Activated CD4-positive, alpha-beta memory T cell treated with anti-CD3 and anti-CD28 coated beads, Interleukin-2, amount 10 ng/mL, durations not matched to agents 7 days and 5 days (primary cell): ENCODE measurements around the gene MYL10. TPM values are rescaled to one million over a fixed set of nuclear protein-coding genes. Genes with fewer than 3 reads are reported as not detected.

Experiments
- CTCF ChIA-PET: fragments of 350-600 bp; sonication (Branson Sonifier 250); formaldehyde crosslinking; loops from one replicate; lab custom pipeline; 2021; ENCODE audit warnings: antibody characterized with exemption, inconsistent platforms; lab: Charles Lee
- POLR2A ChIA-PET: fragments of 350-600 bp; sonication (Branson Sonifier 250); formaldehyde crosslinking; loops from one replicate; lab custom pipeline; 2021; ENCODE audit warnings: antibody characterized with exemption; lab: Charles Lee
- DNase-seq: peaks from one replicate; pipeline ENCODE4 v3.0.0-alpha.2; 2020
- H3K27ac Mint-ChIP-seq: one replicate; pipeline ENCODE4 v1.8.0; 2021; ENCODE audit warnings: mild to moderate bottlenecking, mixed read lengths
- H3K27me3 Mint-ChIP-seq: one replicate; pipeline ENCODE4 v1.8.0; 2021; ENCODE audit warnings: mixed read lengths
- H3K36me3 Mint-ChIP-seq: one replicate; pipeline ENCODE4 v1.8.0; 2021; ENCODE audit warnings: low read depth, mixed read lengths
- H3K4me1 Mint-ChIP-seq: one replicate; pipeline ENCODE4 v1.8.0; 2021; ENCODE audit warnings: mixed read lengths
- H3K4me3 Mint-ChIP-seq: one replicate; pipeline ENCODE4 v1.8.0; 2021; ENCODE audit warnings: mild to moderate bottlenecking, mixed read lengths
- H3K9me3 Mint-ChIP-seq: one replicate; pipeline ENCODE4 v1.8.0; 2021; ENCODE audit warnings: mixed read lengths
- total RNA-seq, 2 experiments: library from RNA; stranded (reverse); gene quantifications; one replicate each; pipeline ENCODE4 v1.2.3, GENCODE V29; 2021

The MYL10 gene
- total RNA-seq, 2 experiments from 2014 or later: not detected

DNA sequence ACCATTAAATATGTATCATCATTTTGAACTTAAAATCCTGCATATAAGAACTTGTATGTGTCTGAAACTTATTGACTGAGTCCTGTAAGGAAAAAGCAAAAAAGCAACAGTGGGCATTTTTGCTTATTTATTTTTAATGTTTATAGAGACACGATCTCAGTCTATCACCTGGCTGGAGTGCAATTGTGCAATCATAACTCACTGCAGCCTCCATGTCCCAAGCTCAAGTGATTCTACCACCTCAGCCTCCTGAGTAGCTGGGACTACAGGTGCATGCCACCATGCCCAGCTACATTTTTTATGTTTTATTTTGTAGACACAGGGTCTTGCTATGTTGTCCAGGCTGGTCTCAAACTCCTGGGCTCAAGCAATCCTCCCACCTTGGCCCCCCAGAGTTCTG is 32.2 kb downstream of the MYL10 start:
- H3K27ac Mint-ChIP-seq: no peak overlapping the region
- H3K36me3 Mint-ChIP-seq: no peaks in the 10 kb centered on the region
- no peaks in the 10 kb centered on the region for H3K9me3 Mint-ChIP-seq
- ChIA-PET CTCF (no interaction called here), POLR2A (no interaction called here)
- DNase-seq: no peak
- no peaks in the 10 kb centered on the region for H3K27me3 Mint-ChIP-seq
- no peak overlapping the region for H3K4me3 Mint-ChIP-seq
- H3K4me1 Mint-ChIP-seq: no peaks in the 10 kb centered on the region

- H3K36me3 Mint-ChIP-seq: no peaks in the 10 kb centered on the region
- H3K27ac Mint-ChIP-seq: no peak overlapping the region
These were observed 33.1 kb downstream of the MYL10 start for GRCh38 chr7:101595766-101596537.

GRCh38 chr7:101595246-101595645 is 33.9 kb downstream of the MYL10 start:
- H3K4me3 Mint-ChIP-seq: no peak overlapping the region
- H3K27me3 Mint-ChIP-seq: no peaks in the 10 kb centered on the region

More at GRCh38 chr7:101595766-101596537, 33.1 kb downstream of the MYL10 start:
- no peaks in the 10 kb centered on the region for H3K9me3 Mint-ChIP-seq
- no peak for DNase-seq
- no peaks in the 10 kb centered on the region for H3K27me3 Mint-ChIP-seq
- POLR2A ChIA-PET: no interaction called here
- H3K4me1 Mint-ChIP-seq: no peaks in the 10 kb centered on the region
- CTCF ChIA-PET: no interaction called here
- H3K4me3 Mint-ChIP-seq: no peak overlapping the region

DNA sequence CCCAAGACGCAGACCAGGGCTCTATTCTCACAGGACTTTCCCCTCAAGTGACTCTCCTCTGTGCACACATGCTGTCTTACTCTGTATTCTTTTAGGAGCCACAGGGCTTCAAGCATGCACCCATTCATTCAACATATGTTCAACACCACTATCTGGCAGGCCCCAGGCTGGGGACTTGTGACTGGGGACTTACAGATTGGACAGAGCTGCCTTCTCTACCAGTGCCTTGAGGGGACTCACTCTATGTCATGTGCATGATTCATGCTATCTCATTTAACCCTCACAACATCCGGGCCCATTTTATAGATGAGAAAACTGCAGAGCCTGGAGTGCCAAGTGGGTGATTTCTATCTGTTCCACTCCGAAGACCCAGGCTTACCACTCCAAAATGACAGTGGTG is 34.3 kb downstream of the MYL10 start:
- POLR2A ChIA-PET: no interaction called here
- Mint-ChIP-seq H3K36me3 (no peaks in the 10 kb centered on the region), H3K4me3 (no peak overlapping the region), H3K27ac (no peak overlapping the region), H3K4me1 (no peaks in the 10 kb centered on the region), H3K27me3 (no peaks in the 10 kb centered on the region), H3K9me3 (no peaks in the 10 kb centered on the region)
- no peak for DNase-seq
- CTCF ChIA-PET: no interaction called here

More at GRCh38 chr7:101595246-101595645, 33.9 kb downstream of the MYL10 start:
- no peaks in the 10 kb centered on the region for H3K36me3 Mint-ChIP-seq
- no peaks in the 10 kb centered on the region for H3K9me3 Mint-ChIP-seq
- POLR2A ChIA-PET: no interaction called here
- DNase-seq: no peak
- CTCF ChIA-PET: no interaction called here
- H3K27ac Mint-ChIP-seq: no peak overlapping the region
- no peaks in the 10 kb centered on the region for H3K4me1 Mint-ChIP-seq

DNA sequence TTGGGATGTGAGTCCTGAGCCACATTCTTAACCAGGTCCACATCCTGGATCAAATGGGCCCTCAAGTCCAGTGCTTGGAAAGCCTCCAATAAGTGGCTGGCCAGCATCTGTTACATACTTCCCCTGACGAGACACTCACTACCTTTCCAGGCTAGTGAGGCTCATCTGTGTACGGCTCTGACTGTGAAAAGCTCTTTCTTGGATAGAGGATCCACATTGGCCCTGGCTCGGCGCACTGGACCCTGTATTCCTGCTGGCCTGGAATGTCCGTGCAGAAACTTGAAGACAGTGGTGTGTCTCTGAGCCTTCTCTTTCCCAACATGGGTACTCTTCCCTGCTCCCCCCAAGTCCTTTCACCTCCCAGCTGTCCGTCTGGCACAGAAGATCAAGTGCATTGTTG is 35.5 kb downstream of the MYL10 start:
- POLR2A ChIA-PET: no interaction called here
- no peak for DNase-seq
- Mint-ChIP-seq H3K27ac (no peak overlapping the region), H3K4me3 (no peak overlapping the region), H3K4me1 (no peaks in the 10 kb centered on the region), H3K36me3 (no peaks in the 10 kb centered on the region), H3K9me3 (no peaks in the 10 kb centered on the region), H3K27me3 (no peaks in the 10 kb centered on the region)
- CTCF ChIA-PET: no interaction called here

GRCh38 chr7:101591504-101591903 is 37.6 kb downstream of the MYL10 start:
- CTCF ChIA-PET: interaction anchor here (1.2 kb wide), 1 partner anchor 11 kb away, joined by 4 read pairs; no protein-coding TSS in a partner anchor
- POLR2A ChIA-PET: no interaction called here
- no peak overlapping the region for H3K27ac Mint-ChIP-seq
- H3K36me3 Mint-ChIP-seq: no peaks in the 10 kb centered on the region
- no peaks in the 10 kb centered on the region for H3K9me3 Mint-ChIP-seq
- H3K4me3 Mint-ChIP-seq: no peak overlapping the region
- no peaks in the 10 kb centered on the region for H3K27me3 Mint-ChIP-seq
- no peaks in the 10 kb centered on the region for H3K4me1 Mint-ChIP-seq
- no peak for DNase-seq

- Mint-ChIP-seq H3K36me3 (no peaks in the 10 kb centered on the region), H3K4me3 (no peak overlapping the region), H3K27me3 (no peaks in the 10 kb centered on the region), H3K9me3 (no peaks in the 10 kb centered on the region), H3K4me1 (no peaks in the 10 kb centered on the region), H3K27ac (no peak overlapping the region)
- ChIA-PET CTCF (interaction anchor here (1.2 kb wide), 1 partner anchor 12 kb away, joined by 4 read pairs; no protein-coding TSS in a partner anchor), POLR2A (no interaction called here)
- DNase-seq: no peak
These were observed 38.2 kb downstream of the MYL10 start for GRCh38 chr7:101590663-101591435.

DNA sequence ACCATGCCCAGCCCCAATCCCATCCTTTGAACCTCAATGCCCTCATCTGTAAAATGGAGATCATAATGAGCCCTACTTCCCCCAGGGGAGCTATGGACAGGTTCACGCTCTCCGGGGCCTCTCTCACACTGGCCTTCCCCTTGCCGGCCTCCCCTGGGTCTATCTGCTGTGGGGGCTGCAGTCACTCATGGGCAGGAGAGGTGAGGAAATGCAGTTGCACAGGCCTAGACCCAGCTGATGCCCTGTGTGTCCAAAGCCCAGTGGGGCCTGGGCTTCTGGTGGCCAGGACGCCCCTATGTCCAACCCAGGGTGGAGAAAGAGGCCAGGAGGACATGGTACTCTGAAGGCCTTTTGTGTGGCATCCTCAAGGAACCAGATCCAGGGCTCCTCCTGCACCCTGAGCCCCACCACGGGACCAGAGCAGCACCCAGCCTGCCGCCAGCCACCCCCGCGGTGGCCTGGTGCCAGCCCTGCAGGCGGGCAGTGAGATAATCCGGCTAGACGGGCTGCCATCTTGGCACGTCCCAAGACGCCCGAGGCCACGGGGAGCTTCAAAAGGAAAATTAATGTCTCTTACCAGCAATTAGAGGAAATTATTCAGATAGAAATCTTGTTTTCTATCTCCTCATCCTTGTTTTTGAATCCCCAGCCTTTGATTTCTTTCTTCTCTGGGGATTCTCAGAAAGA is 39.0 kb downstream of the MYL10 start:
- Mint-ChIP-seq H3K4me1 (no peaks in the 10 kb centered on the region), H3K36me3 (no peaks in the 10 kb centered on the region)
- POLR2A ChIA-PET: no interaction called here

DNA sequence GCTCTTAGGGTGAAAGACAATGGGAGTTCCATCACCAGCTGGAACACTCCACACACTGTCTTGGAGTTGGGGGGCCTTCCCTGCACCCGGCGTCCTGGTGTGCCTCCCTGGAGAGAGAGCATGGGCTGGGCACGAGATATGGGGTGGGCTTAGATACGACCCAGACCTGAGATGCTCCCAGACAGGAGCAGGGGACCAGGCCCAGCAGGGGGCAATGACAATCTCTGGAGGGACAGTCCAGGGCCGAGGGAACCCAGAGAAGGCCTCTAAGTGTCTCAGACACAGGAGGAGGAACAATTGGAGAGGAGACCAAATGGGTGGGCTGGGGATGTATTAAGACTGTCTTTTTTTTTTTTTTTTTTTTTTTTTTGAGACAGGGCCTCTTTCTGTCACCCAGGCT is 40.0 kb downstream of the MYL10 start:
- H3K4me3 Mint-ChIP-seq: no peak overlapping the region
- no peaks in the 10 kb centered on the region for H3K9me3 Mint-ChIP-seq
- no peaks in the 10 kb centered on the region for H3K4me1 Mint-ChIP-seq
- DNase-seq: no peak
- POLR2A ChIA-PET: no interaction called here
- CTCF ChIA-PET: no interaction called here
- H3K27ac Mint-ChIP-seq: no peak overlapping the region
- H3K27me3 Mint-ChIP-seq: no peaks in the 10 kb centered on the region
- H3K36me3 Mint-ChIP-seq: no peaks in the 10 kb centered on the region

More for the DNA sequence above, 39.0 kb downstream of the MYL10 start:
- no peak for DNase-seq
- Mint-ChIP-seq H3K9me3 (no peaks in the 10 kb centered on the region), H3K4me3 (no peak overlapping the region), H3K27me3 (no peaks in the 10 kb centered on the region), H3K27ac (no peak overlapping the region)
- CTCF ChIA-PET: interaction anchor here (1.2 kb wide), 1 partner anchor 13 kb away, joined by 4 read pairs; no protein-coding TSS in a partner anchor

GRCh38 chr7:101588131-101588935 is 40.8 kb downstream of the MYL10 start:
- Mint-ChIP-seq H3K9me3 (no peaks in the 10 kb centered on the region), H3K4me3 (no peak overlapping the region), H3K36me3 (no peaks in the 10 kb centered on the region), H3K4me1 (no peaks in the 10 kb centered on the region), H3K27me3 (no peaks in the 10 kb centered on the region), H3K27ac (no peak overlapping the region)
- POLR2A ChIA-PET: no interaction called here
- CTCF ChIA-PET: no interaction called here
- DNase-seq: no peak

DNA sequence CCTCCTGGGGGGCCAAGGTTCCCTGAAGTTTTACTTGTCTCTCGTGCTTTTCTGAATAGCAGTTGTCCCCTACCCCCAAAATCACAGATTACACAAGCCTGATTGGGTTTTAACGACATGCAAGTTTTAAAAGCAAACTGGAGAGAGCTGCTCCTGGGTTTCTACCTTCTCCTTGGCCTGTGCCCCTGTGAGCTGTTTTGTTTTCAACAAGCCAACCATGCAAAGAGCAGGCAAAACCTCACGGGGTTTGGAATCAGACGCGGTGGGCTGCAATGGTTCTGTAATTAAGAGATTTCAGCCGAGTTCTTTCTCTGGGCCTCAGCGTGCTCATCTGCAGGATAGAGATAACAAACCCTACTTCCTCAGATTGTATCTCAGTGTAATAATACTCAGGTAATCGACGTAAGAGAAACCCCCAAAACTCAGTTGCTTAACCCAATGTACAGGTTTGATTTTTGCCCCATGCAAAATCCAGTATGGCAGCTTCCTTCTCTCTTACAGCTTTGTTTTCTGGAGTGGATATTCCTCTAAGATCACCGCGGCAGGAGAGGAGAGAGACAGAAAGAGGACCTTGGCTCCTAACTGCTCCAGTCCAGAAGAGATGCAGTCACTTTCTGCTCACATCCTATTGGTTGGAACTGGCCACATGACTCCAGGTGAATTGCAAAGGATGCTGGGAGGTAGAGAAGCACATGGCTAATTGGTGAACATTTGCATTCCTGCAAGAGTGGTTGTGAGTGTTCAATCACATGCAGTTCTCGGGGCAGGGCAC is 42.0 kb downstream of the MYL10 start:
- ChIA-PET CTCF (interaction anchor here (1.5 kb wide), 1 partner anchor 15 kb away, joined by 4 read pairs; no protein-coding TSS in a partner anchor), POLR2A (no interaction called here)
- Mint-ChIP-seq H3K27ac (no peak overlapping the region), H3K9me3 (no peaks in the 10 kb centered on the region), H3K4me1 (no peaks in the 10 kb centered on the region), H3K36me3 (no peaks in the 10 kb centered on the region), H3K27me3 (no peaks in the 10 kb centered on the region), H3K4me3 (no peak overlapping the region)
- no peak for DNase-seq
